ENCODE data around the gene SLC19A3. TPM values are rescaled to one million over a fixed set of nuclear protein-coding genes. Genes with fewer than 3 reads are reported as not detected.

The SLC19A3 gene
- total RNA-seq, 1 experiment from 2014 or later = 2.3 TPM

DNA sequence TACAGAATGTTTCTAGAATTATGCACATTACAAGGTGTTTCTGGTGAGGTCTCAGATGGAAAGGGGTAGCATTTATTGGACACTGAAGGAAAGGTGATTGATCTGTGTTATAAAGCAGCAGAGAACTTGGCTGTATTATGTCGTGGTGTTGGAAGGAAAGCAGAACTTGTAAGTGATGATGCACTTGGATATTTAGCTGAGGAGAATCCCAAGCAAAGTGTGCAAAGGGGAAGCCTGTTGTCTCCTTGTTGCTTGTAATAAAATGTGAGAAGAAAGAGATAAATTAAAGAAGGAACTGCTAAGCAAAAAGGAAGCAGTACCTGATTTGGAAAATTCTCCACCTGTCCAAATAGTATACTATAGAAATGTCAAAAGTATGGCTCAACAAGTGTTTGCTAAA is 63.4 kb downstream of the SLC19A3 start:
- H4K91ac ChIP-seq (ENCODE audit: insufficient read length, low read depth, low read length) = no peak overlapping the region
- H3K9ac ChIP-seq (ENCODE audit: extremely low read depth, insufficient read length, low read length) = no peak overlapping the region
- no peak overlapping the region for H3K18ac ChIP-seq (ENCODE audit: insufficient read length, low read depth, low read length)
- no peaks in the 10 kb centered on the region for H3K27me3 ChIP-seq (ENCODE audit: insufficient read depth, low read length)
- no peak overlapping the region for H2BK5ac ChIP-seq (ENCODE audit: insufficient read length, low read length)
- H2BK120ac ChIP-seq (ENCODE audit: low read depth, low read length, poor library complexity, severe bottlenecking) = no peak overlapping the region
- no peak overlapping the region for H3K23ac ChIP-seq (ENCODE audit: insufficient read length, low read depth, low read length)
- H2BK20ac ChIP-seq (ENCODE audit: low read depth, low read length, poor library complexity, severe bottlenecking) = no peak overlapping the region
- H3K79me2 ChIP-seq (ENCODE audit: insufficient read depth, low read length) = no peaks in the 10 kb centered on the region
- Mint-ChIP-seq H3K36me3 (ENCODE audit: insufficient read depth in 1 of 3, low read depth in 3 of 3) (no peaks in the 10 kb centered on the region), H3K4me3 (no peak overlapping the region), H3K27ac (no peak overlapping the region), H3K27me3 (ENCODE audit: low read depth) (no peaks in the 10 kb centered on the region), H3K9me3 (no peaks in the 10 kb centered on the region), H3K4me1 (no peaks in the 10 kb centered on the region; a peak in 1 of 4 replicates)
- no peak overlapping the region for H3K56ac ChIP-seq (ENCODE audit: insufficient read length, low read depth, low read length)
- H3K9me3 ChIP-seq (ENCODE audit: control insufficient read depth, low read depth, low read length) = no peaks in the 10 kb centered on the region
- TF ChIP-seq, protein P1, sequence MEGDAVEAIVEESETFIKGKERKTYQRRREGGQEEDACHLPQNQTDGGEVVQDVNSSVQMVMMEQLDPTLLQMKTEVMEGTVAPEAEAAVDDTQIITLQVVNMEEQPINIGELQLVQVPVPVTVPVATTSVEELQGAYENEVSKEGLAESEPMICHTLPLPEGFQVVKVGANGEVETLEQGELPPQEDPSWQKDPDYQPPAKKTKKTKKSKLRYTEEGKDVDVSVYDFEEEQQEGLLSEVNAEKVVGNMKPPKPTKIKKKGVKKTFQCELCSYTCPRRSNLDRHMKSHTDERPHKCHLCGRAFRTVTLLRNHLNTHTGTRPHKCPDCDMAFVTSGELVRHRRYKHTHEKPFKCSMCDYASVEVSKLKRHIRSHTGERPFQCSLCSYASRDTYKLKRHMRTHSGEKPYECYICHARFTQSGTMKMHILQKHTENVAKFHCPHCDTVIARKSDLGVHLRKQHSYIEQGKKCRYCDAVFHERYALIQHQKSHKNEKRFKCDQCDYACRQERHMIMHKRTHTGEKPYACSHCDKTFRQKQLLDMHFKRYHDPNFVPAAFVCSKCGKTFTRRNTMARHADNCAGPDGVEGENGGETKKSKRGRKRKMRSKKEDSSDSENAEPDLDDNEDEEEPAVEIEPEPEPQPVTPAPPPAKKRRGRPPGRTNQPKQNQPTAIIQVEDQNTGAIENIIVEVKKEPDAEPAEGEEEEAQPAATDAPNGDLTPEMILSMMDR (conservative IDR thresholded peaks at IDR 0.05) = no peak
- no peak overlapping the region for H2BK12ac ChIP-seq (ENCODE audit: insufficient read length, low read depth, low read length)
- H3K27ac ChIP-seq (ENCODE audit: insufficient read length, low read depth, low read length) = no peak overlapping the region
- no peak overlapping the region for H2AK5ac ChIP-seq (ENCODE audit: insufficient read length, low read length)
- H3K79me1 ChIP-seq (ENCODE audit: insufficient read depth, low read depth, low read length, poor library complexity, severe bottlenecking) = no peaks in the 10 kb centered on the region
- H2BK15ac ChIP-seq (ENCODE audit: low read depth, low read length) = no peak overlapping the region
- H4K20me1 ChIP-seq (ENCODE audit: control insufficient read depth, insufficient read depth, insufficient read length) = no peaks in the 10 kb centered on the region
- no peak overlapping the region for H4K8ac ChIP-seq (replicated peaks; ENCODE audit: insufficient read length, low read depth, low read length)
- no peak overlapping the region for H4K5ac ChIP-seq (ENCODE audit: insufficient read length, low read depth, low read length)
- H3K4me2 ChIP-seq (ENCODE audit: insufficient read depth, insufficient read length, low read length) = no peak overlapping the region
- H3K4me1 ChIP-seq (ENCODE audit: insufficient read depth, low read length) = no peaks in the 10 kb centered on the region
- H3T11ph ChIP-seq (ENCODE audit: low read length) = no peak overlapping the region
- H3K4ac ChIP-seq (ENCODE audit: low read depth, low read length) = no peak overlapping the region
- DNase-seq = no peak
- no peaks in the 10 kb centered on the region for H3K23me2 ChIP-seq (ENCODE audit: insufficient read length, low read depth, low read length, poor library complexity, severe bottlenecking)
- no CpG with 5 or more reads among the region's 1 CpG for WGBS (ENCODE audit: extremely low coverage, insufficient read length, low lambda C conversion rate)
- no peak overlapping the region for H3K14ac ChIP-seq (ENCODE audit: insufficient read depth, low read length)
- no peak overlapping the region for H2AFZ ChIP-seq (ENCODE audit: low read length)

All from H9 (cell line).